HEK293 (cell line): Measurements from ENCODE around the gene TPM1.

Experiments used
- CTCF ChIA-PET: fragments of 350-600 bp; formaldehyde crosslinking; extraction: SDS; loops from one replicate; lab custom pipeline; 2021; ENCODE audit warnings: antibody characterized with exemption; lab: Yijun Ruan, JAX
- POLR2A ChIA-PET: fragments of 300-600 bp; formaldehyde crosslinking; extraction: SDS; loops from one replicate; lab custom pipeline; 2020; ENCODE audit warnings: antibody characterized with exemption, inconsistent platforms; lab: Yijun Ruan, JAX
- H3K27ac ChIP-seq: fragments of 200-500 bp; sonication (Bioruptor generic); 2 replicates; pipeline ENCODE4 v1.5.1; 2014; ENCODE audit warnings: low read depth, low read length, control low read depth, inconsistent platforms; ENCODE audit errors: extremely low read depth
- H3K36me3 ChIP-seq, 2 experiments: fragments of 200-500 bp in 1 of 2; sonication (Bioruptor generic) in 1 of 2; 1 replicate in 1 of 2; 2 replicates in 1 of 2; pipeline ENCODE4 v1.5.1; 2014 to 2017; ENCODE audit warnings: inconsistent platforms in 2 of 2, low read length in 2 of 2; ENCODE audit not compliant: control insufficient read depth in 2 of 2, insufficient read depth in 1 of 2
- H3K4me1 ChIP-seq: fragments of 200-500 bp; sonication (Bioruptor generic); 2 replicates; pipeline ENCODE4 v1.5.1; 2014; ENCODE audit warnings: mild to moderate bottlenecking, low read length, inconsistent platforms; ENCODE audit not compliant: control insufficient read depth, insufficient read depth
- H3K4me3 ChIP-seq: 2 replicates; pipeline ENCODE4 v1.5.1; 2011; ENCODE audit warnings: low read depth, mild to moderate bottlenecking, control low read depth, low read length, moderate library complexity
- H3K9me3 ChIP-seq: fragments of 200-500 bp; sonication (Bioruptor generic); 2 replicates; pipeline ENCODE4 v1.5.1; 2014; ENCODE audit warnings: low read depth, low read length, inconsistent platforms; ENCODE audit not compliant: control insufficient read depth, insufficient read depth
- BCL11A ChIP-seq: fragments of 450-650 bp; formaldehyde crosslinking; IDR thresholded peaks from 2 replicates; pipeline ENCODE4 v1.5.1; 2016; ENCODE audit warnings: low read depth, missing biosample characterization, missing genetic modification characterization
- HOXD13 ChIP-seq: sonication (generic); formaldehyde crosslinking; IDR thresholded peaks from 2 replicates; pipeline ENCODE4 v1.8.0; 2022; ENCODE audit warnings: missing genetic modification reagents, borderline replicate concordance
- SALL2 ChIP-seq: fragments of 450-650 bp; formaldehyde crosslinking; IDR thresholded peaks from 2 replicates; pipeline ENCODE4 v1.5.0; 2017; ENCODE audit warnings: missing biosample characterization, mild to moderate bottlenecking, missing genetic modification characterization, borderline replicate concordance
- YY2 ChIP-seq: fragments of 450-650 bp; formaldehyde crosslinking; IDR thresholded peaks from 2 replicates; pipeline ENCODE4 v1.5.1; 2016; ENCODE audit warnings: missing biosample characterization, missing genetic modification characterization
- ZEB2 ChIP-seq: fragments of 450-650 bp; formaldehyde crosslinking; IDR thresholded peaks from 2 replicates; pipeline ENCODE4 v1.5.1; 2016; ENCODE audit warnings: missing biosample characterization, missing genetic modification characterization
- ZNF394 ChIP-seq: fragments of 450-650 bp; formaldehyde crosslinking; IDR thresholded peaks from 2 replicates; pipeline ENCODE4 v1.5.1; 2016; ENCODE audit warnings: missing biosample characterization, missing genetic modification characterization, mild to moderate bottlenecking, moderate library complexity, borderline replicate concordance
- ZNF473 ChIP-seq: fragments of 450-650 bp; formaldehyde crosslinking; IDR thresholded peaks from 2 replicates; pipeline ENCODE4 v1.5.1; 2017; ENCODE audit warnings: missing biosample characterization, missing genetic modification characterization
- ZNF521 ChIP-seq: fragments of 450-650 bp; formaldehyde crosslinking; IDR thresholded peaks from 2 replicates; pipeline ENCODE4 v1.5.1; 2017; ENCODE audit warnings: missing biosample characterization, mild to moderate bottlenecking, missing genetic modification characterization
- ZNF544 ChIP-seq: fragments of 450-650 bp; formaldehyde crosslinking; IDR thresholded peaks from 2 replicates; pipeline ENCODE4 v1.5.0; 2017; ENCODE audit warnings: missing biosample characterization, missing genetic modification characterization
- ZNF626 ChIP-seq: fragments of 450-650 bp; sonication (Bioruptor Pico); formaldehyde crosslinking; IDR thresholded peaks from 2 replicates; pipeline ENCODE4 v1.5.1; 2018; ENCODE audit warnings: missing biosample characterization, missing genetic modification characterization, inconsistent platforms
- ZSCAN16 ChIP-seq: fragments of 450-650 bp; formaldehyde crosslinking; IDR thresholded peaks from 2 replicates; pipeline ENCODE4 v1.5.1; 2016; ENCODE audit warnings: missing biosample characterization, missing genetic modification characterization
- TF ChIP-seq, protein P1 (sequence below): fragments of 450-650 bp; formaldehyde crosslinking; conservative IDR thresholded peaks from 2 replicates; pipeline ENCODE4 v1.5.1; 2016; ENCODE audit warnings: low read depth, missing biosample characterization, missing genetic modification characterization
- TF ChIP-seq, protein P2 (sequence below): fragments of 450-650 bp; formaldehyde crosslinking; IDR thresholded peaks from 2 replicates; pipeline ENCODE4 v1.5.1; 2017; ENCODE audit warnings: missing biosample characterization, missing genetic modification characterization
- TF ChIP-seq, protein P3 (sequence below): fragments of 450-650 bp; formaldehyde crosslinking; IDR thresholded peaks from 2 replicates; pipeline ENCODE4 v1.5.1; 2017; ENCODE audit warnings: missing biosample characterization, missing genetic modification characterization
- TF ChIP-seq, protein P4 (sequence below): fragments of 450-650 bp; formaldehyde crosslinking; IDR thresholded peaks from 2 replicates; pipeline ENCODE4 v1.5.1; 2016; ENCODE audit warnings: missing biosample characterization, missing genetic modification characterization
- TF ChIP-seq, protein P5 (sequence below): sonication (generic); formaldehyde crosslinking; IDR thresholded peaks from 2 replicates; pipeline ENCODE4 v1.8.1; 2022; ENCODE audit warnings: mild to moderate bottlenecking, moderate library complexity, missing genetic modification reagents
- TF ChIP-seq, protein P6 (sequence below): fragments of 450-650 bp; formaldehyde crosslinking; IDR thresholded peaks from 2 replicates; pipeline ENCODE4 v1.5.1; 2016; ENCODE audit warnings: missing biosample characterization, missing genetic modification characterization, borderline replicate concordance

TPM1 gene

DNA sequence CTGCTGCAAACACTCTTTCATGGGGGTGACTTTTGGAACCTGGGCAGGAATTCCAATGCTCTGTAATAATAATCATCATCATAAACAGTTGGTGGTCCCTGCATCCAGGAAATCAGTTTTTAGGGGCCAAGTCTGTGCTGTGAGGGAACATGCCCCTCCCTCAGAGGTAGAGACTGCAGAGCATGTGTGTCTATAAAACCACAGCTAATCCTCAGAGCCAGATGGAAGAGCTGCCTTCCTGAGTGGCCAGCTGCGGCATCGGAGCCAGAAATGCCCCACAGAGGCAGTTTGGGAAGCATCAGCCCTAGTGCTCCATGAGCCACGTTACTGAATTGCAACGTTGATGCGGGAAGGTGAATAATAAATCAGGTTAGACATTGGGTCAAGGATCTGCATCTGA, 12.9 kb upstream of the TPM1 start (continued):
- TF ChIP-seq, protein P1, sequence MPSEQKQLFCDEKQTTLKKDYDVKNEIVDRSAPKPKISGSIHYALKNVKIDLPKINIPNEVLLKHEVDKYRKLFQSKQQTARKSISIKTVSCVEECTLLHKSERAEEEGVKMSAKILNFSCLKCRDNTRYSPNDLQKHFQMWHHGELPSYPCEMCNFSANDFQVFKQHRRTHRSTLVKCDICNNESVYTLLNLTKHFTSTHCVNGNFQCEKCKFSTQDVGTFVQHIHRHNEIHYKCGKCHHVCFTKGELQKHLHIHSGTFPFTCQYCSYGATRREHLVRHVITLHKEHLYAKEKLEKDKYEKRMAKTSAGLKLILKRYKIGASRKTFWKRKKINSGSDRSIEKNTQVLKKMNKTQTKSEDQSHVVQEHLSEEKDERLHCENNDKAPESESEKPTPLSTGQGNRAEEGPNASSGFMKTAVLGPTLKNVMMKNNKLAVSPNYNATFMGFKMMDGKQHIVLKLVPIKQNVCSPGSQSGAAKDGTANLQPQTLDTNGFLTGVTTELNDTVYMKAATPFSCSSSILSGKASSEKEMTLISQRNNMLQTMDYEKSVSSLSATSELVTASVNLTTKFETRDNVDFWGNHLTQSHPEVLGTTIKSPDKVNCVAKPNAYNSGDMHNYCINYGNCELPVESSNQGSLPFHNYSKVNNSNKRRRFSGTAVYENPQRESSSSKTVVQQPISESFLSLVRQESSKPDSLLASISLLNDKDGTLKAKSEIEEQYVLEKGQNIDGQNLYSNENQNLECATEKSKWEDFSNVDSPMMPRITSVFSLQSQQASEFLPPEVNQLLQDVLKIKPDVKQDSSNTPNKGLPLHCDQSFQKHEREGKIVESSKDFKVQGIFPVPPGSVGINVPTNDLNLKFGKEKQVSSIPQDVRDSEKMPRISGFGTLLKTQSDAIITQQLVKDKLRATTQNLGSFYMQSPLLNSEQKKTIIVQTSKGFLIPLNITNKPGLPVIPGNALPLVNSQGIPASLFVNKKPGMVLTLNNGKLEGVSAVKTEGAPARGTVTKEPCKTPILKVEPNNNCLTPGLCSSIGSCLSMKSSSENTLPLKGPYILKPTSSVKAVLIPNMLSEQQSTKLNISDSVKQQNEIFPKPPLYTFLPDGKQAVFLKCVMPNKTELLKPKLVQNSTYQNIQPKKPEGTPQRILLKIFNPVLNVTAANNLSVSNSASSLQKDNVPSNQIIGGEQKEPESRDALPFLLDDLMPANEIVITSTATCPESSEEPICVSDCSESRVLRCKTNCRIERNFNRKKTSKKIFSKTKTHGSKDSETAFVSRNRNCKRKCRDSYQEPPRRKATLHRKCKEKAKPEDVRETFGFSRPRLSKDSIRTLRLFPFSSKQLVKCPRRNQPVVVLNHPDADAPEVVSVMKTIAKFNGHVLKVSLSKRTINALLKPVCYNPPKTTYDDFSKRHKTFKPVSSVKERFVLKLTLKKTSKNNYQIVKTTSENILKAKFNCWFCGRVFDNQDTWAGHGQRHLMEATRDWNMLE (tag by site-specific recombination), result no peak
- TF ChIP-seq, protein P2, sequence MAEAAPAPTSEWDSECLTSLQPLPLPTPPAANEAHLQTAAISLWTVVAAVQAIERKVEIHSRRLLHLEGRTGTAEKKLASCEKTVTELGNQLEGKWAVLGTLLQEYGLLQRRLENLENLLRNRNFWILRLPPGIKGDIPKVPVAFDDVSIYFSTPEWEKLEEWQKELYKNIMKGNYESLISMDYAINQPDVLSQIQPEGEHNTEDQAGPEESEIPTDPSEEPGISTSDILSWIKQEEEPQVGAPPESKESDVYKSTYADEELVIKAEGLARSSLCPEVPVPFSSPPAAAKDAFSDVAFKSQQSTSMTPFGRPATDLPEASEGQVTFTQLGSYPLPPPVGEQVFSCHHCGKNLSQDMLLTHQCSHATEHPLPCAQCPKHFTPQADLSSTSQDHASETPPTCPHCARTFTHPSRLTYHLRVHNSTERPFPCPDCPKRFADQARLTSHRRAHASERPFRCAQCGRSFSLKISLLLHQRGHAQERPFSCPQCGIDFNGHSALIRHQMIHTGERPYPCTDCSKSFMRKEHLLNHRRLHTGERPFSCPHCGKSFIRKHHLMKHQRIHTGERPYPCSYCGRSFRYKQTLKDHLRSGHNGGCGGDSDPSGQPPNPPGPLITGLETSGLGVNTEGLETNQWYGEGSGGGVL (tag by site-specific recombination), result no peak

DNA sequence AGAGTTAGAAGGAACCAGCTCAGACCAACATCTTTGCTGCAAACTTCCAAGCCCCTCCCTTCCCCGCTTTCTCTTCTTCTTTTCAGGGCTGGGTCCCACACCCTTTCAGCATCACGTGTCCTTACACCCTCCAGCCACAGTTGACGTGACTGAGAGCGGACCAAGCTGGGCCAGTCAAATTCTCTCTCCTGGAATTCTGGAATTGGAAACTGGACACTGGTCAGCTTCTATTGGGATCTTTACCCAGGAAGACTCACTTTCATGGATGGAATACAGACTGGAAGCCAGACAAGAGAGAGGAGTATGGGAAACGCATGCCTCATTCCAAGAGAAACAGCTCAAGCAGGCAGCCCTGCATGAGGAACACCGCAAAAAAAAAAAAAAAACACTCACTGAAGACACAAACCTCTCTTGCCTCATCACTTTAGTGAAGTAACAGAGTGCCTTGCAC, 12.4 kb upstream of the TPM1 start:
- no peak for TF ChIP-seq ZEB2
- TF ChIP-seq YY2 (tag by site-specific recombination), result no peak
- no peak for TF ChIP-seq ZNF544 (tag by site-specific recombination)
- no peak for TF ChIP-seq ZNF626 (tag by site-specific recombination)
- no peak for TF ChIP-seq ZNF394
- TF ChIP-seq, protein P2 (tag by site-specific recombination), result no peak
- TF ChIP-seq, protein P3, sequence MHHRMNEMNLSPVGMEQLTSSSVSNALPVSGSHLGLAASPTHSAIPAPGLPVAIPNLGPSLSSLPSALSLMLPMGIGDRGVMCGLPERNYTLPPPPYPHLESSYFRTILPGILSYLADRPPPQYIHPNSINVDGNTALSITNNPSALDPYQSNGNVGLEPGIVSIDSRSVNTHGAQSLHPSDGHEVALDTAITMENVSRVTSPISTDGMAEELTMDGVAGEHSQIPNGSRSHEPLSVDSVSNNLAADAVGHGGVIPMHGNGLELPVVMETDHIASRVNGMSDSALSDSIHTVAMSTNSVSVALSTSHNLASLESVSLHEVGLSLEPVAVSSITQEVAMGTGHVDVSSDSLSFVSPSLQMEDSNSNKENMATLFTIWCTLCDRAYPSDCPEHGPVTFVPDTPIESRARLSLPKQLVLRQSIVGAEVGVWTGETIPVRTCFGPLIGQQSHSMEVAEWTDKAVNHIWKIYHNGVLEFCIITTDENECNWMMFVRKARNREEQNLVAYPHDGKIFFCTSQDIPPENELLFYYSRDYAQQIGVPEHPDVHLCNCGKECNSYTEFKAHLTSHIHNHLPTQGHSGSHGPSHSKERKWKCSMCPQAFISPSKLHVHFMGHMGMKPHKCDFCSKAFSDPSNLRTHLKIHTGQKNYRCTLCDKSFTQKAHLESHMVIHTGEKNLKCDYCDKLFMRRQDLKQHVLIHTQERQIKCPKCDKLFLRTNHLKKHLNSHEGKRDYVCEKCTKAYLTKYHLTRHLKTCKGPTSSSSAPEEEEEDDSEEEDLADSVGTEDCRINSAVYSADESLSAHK (tag by site-specific recombination), result no peak
- TF ChIP-seq, protein P4, sequence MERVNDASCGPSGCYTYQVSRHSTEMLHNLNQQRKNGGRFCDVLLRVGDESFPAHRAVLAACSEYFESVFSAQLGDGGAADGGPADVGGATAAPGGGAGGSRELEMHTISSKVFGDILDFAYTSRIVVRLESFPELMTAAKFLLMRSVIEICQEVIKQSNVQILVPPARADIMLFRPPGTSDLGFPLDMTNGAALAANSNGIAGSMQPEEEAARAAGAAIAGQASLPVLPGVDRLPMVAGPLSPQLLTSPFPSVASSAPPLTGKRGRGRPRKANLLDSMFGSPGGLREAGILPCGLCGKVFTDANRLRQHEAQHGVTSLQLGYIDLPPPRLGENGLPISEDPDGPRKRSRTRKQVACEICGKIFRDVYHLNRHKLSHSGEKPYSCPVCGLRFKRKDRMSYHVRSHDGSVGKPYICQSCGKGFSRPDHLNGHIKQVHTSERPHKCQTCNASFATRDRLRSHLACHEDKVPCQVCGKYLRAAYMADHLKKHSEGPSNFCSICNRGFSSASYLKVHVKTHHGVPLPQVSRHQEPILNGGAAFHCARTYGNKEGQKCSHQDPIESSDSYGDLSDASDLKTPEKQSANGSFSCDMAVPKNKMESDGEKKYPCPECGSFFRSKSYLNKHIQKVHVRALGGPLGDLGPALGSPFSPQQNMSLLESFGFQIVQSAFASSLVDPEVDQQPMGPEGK, result no peak
- TF ChIP-seq, protein P5, sequence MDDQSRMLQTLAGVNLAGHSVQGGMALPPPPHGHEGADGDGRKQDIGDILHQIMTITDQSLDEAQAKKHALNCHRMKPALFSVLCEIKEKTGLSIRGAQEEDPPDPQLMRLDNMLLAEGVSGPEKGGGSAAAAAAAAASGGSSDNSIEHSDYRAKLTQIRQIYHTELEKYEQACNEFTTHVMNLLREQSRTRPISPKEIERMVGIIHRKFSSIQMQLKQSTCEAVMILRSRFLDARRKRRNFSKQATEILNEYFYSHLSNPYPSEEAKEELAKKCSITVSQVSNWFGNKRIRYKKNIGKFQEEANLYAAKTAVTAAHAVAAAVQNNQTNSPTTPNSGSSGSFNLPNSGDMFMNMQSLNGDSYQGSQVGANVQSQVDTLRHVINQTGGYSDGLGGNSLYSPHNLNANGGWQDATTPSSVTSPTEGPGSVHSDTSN, result no peak
- no peak for TF ChIP-seq ZNF473 (tag by site-specific recombination)
- TF ChIP-seq SALL2, result no peak
- TF ChIP-seq BCL11A (tag by site-specific recombination), result no peak
- no peak for TF ChIP-seq ZSCAN16 (tag by site-specific recombination)
- no peak for TF ChIP-seq ZNF521 (tag by site-specific recombination)
- TF ChIP-seq HOXD13 (CRISPR knock-in tag), result no peak
- TF ChIP-seq, protein P6, sequence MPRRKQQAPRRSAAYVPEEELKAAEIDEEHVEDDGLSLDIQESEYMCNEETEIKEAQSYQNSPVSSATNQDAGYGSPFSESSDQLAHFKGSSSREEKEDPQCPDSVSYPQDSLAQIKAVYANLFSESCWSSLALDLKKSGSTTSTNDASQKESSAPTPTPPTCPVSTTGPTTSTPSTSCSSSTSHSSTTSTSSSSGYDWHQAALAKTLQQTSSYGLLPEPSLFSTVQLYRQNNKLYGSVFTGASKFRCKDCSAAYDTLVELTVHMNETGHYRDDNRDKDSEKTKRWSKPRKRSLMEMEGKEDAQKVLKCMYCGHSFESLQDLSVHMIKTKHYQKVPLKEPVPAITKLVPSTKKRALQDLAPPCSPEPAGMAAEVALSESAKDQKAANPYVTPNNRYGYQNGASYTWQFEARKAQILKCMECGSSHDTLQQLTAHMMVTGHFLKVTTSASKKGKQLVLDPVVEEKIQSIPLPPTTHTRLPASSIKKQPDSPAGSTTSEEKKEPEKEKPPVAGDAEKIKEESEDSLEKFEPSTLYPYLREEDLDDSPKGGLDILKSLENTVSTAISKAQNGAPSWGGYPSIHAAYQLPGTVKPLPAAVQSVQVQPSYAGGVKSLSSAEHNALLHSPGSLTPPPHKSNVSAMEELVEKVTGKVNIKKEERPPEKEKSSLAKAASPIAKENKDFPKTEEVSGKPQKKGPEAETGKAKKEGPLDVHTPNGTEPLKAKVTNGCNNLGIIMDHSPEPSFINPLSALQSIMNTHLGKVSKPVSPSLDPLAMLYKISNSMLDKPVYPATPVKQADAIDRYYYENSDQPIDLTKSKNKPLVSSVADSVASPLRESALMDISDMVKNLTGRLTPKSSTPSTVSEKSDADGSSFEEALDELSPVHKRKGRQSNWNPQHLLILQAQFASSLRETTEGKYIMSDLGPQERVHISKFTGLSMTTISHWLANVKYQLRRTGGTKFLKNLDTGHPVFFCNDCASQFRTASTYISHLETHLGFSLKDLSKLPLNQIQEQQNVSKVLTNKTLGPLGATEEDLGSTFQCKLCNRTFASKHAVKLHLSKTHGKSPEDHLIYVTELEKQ (tag by site-specific recombination), result no peak

More for the DNA sequence above, 12.4 kb upstream of the TPM1 start:
- H3K4me1 ChIP-seq, result no peaks in the 10 kb centered on the region
- H3K36me3 ChIP-seq, result no peaks in the 10 kb centered on the region
- ChIA-PET POLR2A (no interaction called here), CTCF (interaction anchor here (0.6 to 1.5 kb wide), 2 partner anchors 184 to 572 kb away, joined by 3 read pairs; no protein-coding TSS in a partner anchor)
- H3K9me3 ChIP-seq, result no peaks in the 10 kb centered on the region
- no peak overlapping the region for H3K4me3 ChIP-seq
- no peak overlapping the region for H3K27ac ChIP-seq
